ENCODE results near the gene SPAG6.
A peak's percentile ranks its signal among the peaks of the same experiment; 100 is the strongest.

Gene SPAG6

GRCh38 chr10:22322641-22323160 lies 22.6 kb upstream of the SPAG6 start:
- H3K27me3 ChIP-seq (ENCODE audit: insufficient read depth, insufficient read length) = peaks cover 72% of the 10 kb centered on the region
- H3K4me1 ChIP-seq (ENCODE audit: insufficient read depth, insufficient read length) = no peaks in the 10 kb centered on the region
- H3K9ac ChIP-seq (ENCODE audit: insufficient read length, low read depth) = no peak overlapping the region
- DNase-seq (ENCODE audit: low read depth, low spot score) = no peak
- TF ChIP-seq SUZ12 (IDR thresholded peaks at IDR 0.05; ENCODE audit: extremely low read depth, insufficient read depth, insufficient read length) (no peak), ZNF274 (IDR thresholded peaks at IDR 0.05; ENCODE audit: low read depth, low read length) (no peak), YY1 (IDR thresholded peaks at IDR 0.05; ENCODE audit: insufficient read depth, insufficient read length) (no peak)
- no peaks in the 10 kb centered on the region for H3K36me3 ChIP-seq (ENCODE audit: insufficient read depth, insufficient read length, low read length)
- no peaks in the 10 kb centered on the region for H3K9me3 ChIP-seq (ENCODE audit: insufficient read depth, low read length)
- H3K4me3 ChIP-seq (ENCODE audit: insufficient read length, low read depth) = no peak overlapping the region

- Histone ChIP-seq H3K9me3 (ENCODE audit: insufficient read depth, low read length) (no peaks in the 10 kb centered on the region), H3K9ac (ENCODE audit: insufficient read length, low read depth) (no peak overlapping the region), H3K27me3 (ENCODE audit: insufficient read depth, insufficient read length) (peaks cover 61% of the 10 kb centered on the region), H3K4me3 (ENCODE audit: insufficient read length, low read depth) (no peak overlapping the region), H3K4me1 (ENCODE audit: insufficient read depth, insufficient read length) (no peaks in the 10 kb centered on the region), H3K36me3 (ENCODE audit: insufficient read depth, insufficient read length, low read length) (no peaks in the 10 kb centered on the region)
- TF ChIP-seq SUZ12 (IDR thresholded peaks at IDR 0.05; ENCODE audit: extremely low read depth, insufficient read depth, insufficient read length) = no peak
- no peak for TF ChIP-seq YY1 (IDR thresholded peaks at IDR 0.05; ENCODE audit: insufficient read depth, insufficient read length)
- no peak for TF ChIP-seq ZNF274 (IDR thresholded peaks at IDR 0.05; ENCODE audit: low read depth, low read length)
- DNase-seq (ENCODE audit: low read depth, low spot score) = no peak
These were observed 21.6 kb upstream of the SPAG6 start for GRCh38 chr10:22323538-22324305.

- Histone ChIP-seq H3K27me3 (ENCODE audit: insufficient read depth, insufficient read length) (peaks cover 54% of the 10 kb centered on the region), H3K4me3 (ENCODE audit: insufficient read length, low read depth) (no peak overlapping the region)
These were observed 20.9 kb upstream of the SPAG6 start for GRCh38 chr10:22324413-22324812.

DNA sequence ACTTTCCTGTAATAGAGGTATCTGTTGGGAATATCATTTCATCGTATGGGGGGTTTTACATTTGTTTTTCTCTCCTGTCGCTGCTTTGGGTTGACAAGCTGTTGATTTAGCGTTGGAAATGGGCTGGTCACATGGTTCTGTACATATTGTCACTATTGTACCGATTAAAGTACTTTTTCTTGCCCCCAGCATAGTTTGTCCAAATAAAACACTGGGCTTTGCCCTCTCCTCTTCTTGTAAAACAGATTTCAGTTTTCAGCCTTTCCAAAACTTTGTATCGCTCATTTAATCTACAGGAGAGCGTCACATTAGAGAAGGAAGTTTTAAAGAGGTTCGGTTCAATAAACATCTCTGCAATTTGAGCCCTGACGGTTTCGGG lies 20.4 kb upstream of the SPAG6 start:
- peaks cover 50% of the 10 kb centered on the region for H3K27me3 ChIP-seq (ENCODE audit: insufficient read depth, insufficient read length)
- no peaks in the 10 kb centered on the region for H3K9me3 ChIP-seq (ENCODE audit: insufficient read depth, low read length)
- peak overlapping the region; percentile 34 for H3K4me3 ChIP-seq (ENCODE audit: insufficient read length, low read depth)
- H3K4me1 ChIP-seq (ENCODE audit: insufficient read depth, insufficient read length) = no peaks in the 10 kb centered on the region
- TF ChIP-seq SUZ12 (IDR thresholded peaks at IDR 0.05; ENCODE audit: extremely low read depth, insufficient read depth, insufficient read length) (no peak), YY1 (IDR thresholded peaks at IDR 0.05; ENCODE audit: insufficient read depth, insufficient read length) (no peak), ZNF274 (IDR thresholded peaks at IDR 0.05; ENCODE audit: low read depth, low read length) (no peak)
- H3K9ac ChIP-seq (ENCODE audit: insufficient read length, low read depth) = peak overlapping the region; percentile 64
- H3K36me3 ChIP-seq (ENCODE audit: insufficient read depth, insufficient read length, low read length) = peaks cover 5% of the 10 kb centered on the region
- DNase-seq (ENCODE audit: low read depth, low spot score) = no peak

More at GRCh38 chr10:22324413-22324812, 20.9 kb upstream of the SPAG6 start:
- H3K9ac ChIP-seq (ENCODE audit: insufficient read length, low read depth) = no peak overlapping the region
- no peak for DNase-seq (ENCODE audit: low read depth, low spot score)
- no peak for TF ChIP-seq SUZ12 (IDR thresholded peaks at IDR 0.05; ENCODE audit: extremely low read depth, insufficient read depth, insufficient read length)
- TF ChIP-seq ZNF274 (IDR thresholded peaks at IDR 0.05; ENCODE audit: low read depth, low read length) = no peak
- no peak for TF ChIP-seq YY1 (IDR thresholded peaks at IDR 0.05; ENCODE audit: insufficient read depth, insufficient read length)
- no peaks in the 10 kb centered on the region for H3K9me3 ChIP-seq (ENCODE audit: insufficient read depth, low read length)
- H3K4me1 ChIP-seq (ENCODE audit: insufficient read depth, insufficient read length) = no peaks in the 10 kb centered on the region
- peaks cover 5% of the 10 kb centered on the region for H3K36me3 ChIP-seq (ENCODE audit: insufficient read depth, insufficient read length, low read length)

- peak overlapping the region; percentile 64 for H3K9ac ChIP-seq (ENCODE audit: insufficient read length, low read depth)
- peaks cover 45% of the 10 kb centered on the region for H3K27me3 ChIP-seq (ENCODE audit: insufficient read depth, insufficient read length)
- H3K4me1 ChIP-seq (ENCODE audit: insufficient read depth, insufficient read length) = no peaks in the 10 kb centered on the region
- peaks cover 5% of the 10 kb centered on the region for H3K36me3 ChIP-seq (ENCODE audit: insufficient read depth, insufficient read length, low read length)
- no peaks in the 10 kb centered on the region for H3K9me3 ChIP-seq (ENCODE audit: insufficient read depth, low read length)
- DNase-seq (ENCODE audit: low read depth, low spot score) = no peak
- TF ChIP-seq ZNF274 (IDR thresholded peaks at IDR 0.05; ENCODE audit: low read depth, low read length) (no peak), YY1 (IDR thresholded peaks at IDR 0.05; ENCODE audit: insufficient read depth, insufficient read length) (no peak), SUZ12 (IDR thresholded peaks at IDR 0.05; ENCODE audit: extremely low read depth, insufficient read depth, insufficient read length) (no peak)
- H3K4me3 ChIP-seq (ENCODE audit: insufficient read length, low read depth) = peak overlapping the region; percentile 34
These were observed 19.8 kb upstream of the SPAG6 start for GRCh38 chr10:22325272-22326144.

DNA sequence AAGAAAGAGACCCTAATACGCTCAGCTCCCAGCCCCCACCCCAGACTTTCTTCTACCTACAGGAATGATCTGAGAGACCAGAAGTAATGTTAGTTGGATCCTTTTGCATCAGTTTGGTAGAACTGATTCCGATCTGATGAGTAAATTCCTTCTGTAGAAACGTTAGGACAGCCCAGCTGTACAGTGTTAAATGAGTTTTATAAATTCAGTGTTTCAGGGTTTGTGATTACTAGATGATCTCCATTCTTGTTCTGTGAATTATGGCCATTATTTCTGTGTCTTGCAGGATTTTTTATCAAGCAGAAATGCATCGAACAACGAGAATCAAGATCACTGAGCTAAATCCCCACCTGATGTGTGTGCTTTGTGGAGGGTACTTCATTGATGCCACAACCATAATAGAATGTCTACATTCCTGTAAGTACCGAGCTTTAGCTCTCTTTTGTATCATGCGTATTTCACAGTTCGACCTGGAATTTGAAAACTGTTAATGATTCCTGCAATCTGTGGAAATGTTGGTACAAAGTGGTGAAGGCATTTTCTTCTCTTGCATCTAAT lies 19.1 kb upstream of the SPAG6 start:
- Histone ChIP-seq H3K9me3 (ENCODE audit: insufficient read depth, low read length) (no peaks in the 10 kb centered on the region), H3K36me3 (ENCODE audit: insufficient read depth, insufficient read length, low read length) (peaks cover 5% of the 10 kb centered on the region), H3K4me1 (ENCODE audit: insufficient read depth, insufficient read length) (no peaks in the 10 kb centered on the region), H3K9ac (ENCODE audit: insufficient read length, low read depth) (no peak overlapping the region), H3K27me3 (ENCODE audit: insufficient read depth, insufficient read length) (peaks cover 45% of the 10 kb centered on the region), H3K4me3 (ENCODE audit: insufficient read length, low read depth) (peak overlapping the region; percentile 19)
- DNase-seq (ENCODE audit: low read depth, low spot score) = no peak
- no peak for TF ChIP-seq ZNF274 (IDR thresholded peaks at IDR 0.05; ENCODE audit: low read depth, low read length)
- no peak for TF ChIP-seq SUZ12 (IDR thresholded peaks at IDR 0.05; ENCODE audit: extremely low read depth, insufficient read depth, insufficient read length)
- no peak for TF ChIP-seq YY1 (IDR thresholded peaks at IDR 0.05; ENCODE audit: insufficient read depth, insufficient read length)
